Stimulated activated CD8-positive, alpha-beta memory T cell treated with anti-CD3 and anti-CD28 coated beads, Interleukin-15, amount 100 ng/mL, for 4 hours (primary cell): ENCODE data around the gene ZBTB42.

Experiments used
- DNase-seq, 2 donors: peaks; one replicate each; pipeline ENCODE4 v3.0.0-alpha.2; 2020; ENCODE audit warnings: low read depth in 2 of 2

The ZBTB42 gene

DNA sequence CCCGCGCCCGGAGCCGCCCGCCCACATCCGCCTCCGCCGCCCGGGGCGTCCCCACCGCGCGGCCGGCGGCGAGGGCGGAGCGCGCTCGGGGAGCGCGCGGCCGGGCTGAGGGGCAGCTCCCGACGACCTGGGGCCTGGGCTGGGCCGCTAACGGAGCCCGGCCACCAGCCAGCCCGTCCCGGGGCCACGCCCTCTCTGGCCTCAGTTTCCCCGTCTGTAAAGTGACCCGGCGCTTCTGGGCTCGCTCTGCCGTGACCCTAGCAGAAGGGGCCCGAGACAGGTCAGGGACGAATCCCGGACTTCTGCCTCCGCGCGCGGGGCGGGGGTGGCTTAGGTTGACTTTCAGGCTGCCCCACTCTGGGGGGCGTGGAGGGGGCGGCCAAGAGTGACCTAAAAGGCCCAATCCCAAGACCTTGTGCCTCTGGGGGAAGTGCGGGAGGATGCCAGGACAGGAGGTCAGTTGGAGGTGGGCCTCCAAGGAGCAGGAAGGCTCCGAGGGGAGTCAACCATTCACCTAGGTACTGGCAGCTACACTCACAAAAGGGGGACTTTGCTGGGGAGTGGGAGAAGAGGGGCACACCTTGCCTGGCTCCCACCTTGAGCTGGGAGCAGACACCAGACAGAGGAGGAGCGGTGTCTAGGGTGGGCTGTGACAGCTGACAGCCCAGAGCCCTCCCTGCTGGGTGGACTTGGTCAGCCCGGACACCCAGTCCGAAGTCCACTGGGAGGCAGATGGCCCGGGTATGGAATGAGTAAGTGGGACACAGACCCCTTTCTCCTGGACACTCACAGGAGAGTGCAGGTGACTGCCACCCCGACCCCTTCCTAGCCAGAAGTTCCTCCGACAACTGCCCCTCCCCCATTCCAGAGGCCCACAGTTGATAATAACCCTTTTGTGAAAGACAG, 4.9 kb upstream of the ZBTB42 start:
- DNase-seq = peak in 1 of 2 donors; percentile 35

- DNase-seq = no peak
Measured at GRCh38 chr14:104796687-104797081, 4.2 kb upstream of the ZBTB42 start.

- DNase-seq = no peak
Measured at GRCh38 chr14:104797115-104798044, 3.5 kb upstream of the ZBTB42 start.

- no peak for DNase-seq
Measured at GRCh38 chr14:104798300-104799243, 2.3 kb upstream of the ZBTB42 start.

DNA sequence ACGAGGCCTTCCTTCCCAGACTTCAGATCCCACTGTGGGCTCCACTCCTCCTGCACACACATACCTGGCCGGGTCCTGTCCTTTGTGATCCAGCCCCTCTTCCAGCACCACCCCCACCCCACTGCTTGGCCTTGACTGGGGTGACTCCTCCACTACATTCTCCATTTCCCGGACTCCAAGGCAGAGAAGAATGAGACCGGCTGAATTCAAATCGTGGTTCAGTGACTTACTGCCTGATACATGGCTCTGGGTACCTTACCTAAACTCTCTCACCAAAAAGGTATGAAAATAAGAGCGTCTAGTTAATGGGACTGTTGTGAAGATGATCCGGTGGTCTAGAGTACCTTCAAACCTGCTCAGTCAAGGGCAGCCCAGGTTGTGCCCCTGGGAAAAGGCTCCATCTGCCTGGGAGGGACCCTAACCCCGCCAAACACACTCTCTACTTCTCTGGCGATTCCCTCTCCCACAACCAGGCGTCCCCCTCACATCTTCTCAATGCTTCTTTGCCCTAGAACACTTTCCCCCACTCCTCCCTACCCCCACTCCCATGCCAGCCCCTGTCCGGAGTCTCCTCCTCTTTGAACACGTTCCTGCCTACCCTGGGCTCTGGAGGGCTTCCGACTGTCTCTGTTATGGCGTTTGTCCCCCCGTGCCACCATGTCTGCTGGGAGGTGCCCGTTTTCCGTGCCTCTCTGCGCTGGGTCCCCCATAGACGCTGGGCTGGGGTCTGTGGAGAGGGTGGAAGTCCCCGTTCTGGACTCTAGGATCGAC, 1.5 kb upstream of the ZBTB42 start:
- DNase-seq = no peak

DNA sequence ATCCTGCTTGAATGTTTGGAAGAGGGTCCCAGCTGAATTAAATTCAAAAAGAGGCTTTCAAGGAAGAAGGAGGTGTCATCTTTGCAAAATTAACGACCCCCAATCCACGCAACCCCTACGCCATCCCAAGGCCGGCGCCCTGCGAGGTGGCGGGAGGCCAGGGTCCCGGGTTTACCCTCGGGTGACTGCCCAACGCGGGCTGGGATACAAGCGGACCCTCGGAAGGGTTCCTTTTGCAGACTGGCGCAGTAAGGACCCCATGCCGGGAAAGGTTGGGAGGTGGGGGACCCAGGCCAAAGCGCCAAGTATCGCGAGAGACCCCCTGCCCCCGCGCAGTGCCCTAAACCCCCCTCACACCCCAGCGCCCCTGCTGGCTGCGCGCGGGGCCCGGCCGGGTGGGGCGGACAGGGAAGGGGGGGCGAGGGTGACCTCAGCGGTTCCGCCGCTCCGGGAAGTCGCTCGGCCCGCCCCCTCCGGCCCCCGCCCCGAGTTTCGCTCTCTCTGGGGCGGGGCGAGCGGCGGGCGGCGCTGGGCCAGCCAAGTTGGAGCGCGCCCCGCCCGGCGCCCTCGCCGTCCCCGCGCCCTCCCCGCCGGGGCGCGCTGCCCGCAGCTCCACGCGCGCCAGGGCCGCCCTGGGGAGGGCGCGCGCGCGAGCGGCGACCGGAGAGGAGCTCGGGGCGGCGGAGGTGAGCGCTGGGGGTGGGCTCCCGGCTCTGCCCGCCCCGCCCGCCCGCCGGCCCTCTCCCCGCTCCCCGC, 708 bp upstream of the ZBTB42 start:
- DNase-seq = peak; percentile 64 to 74

- DNase-seq = no peak
Measured at GRCh38 chr14:104801520-104802393, 856 bp downstream of the ZBTB42 start.

DNA sequence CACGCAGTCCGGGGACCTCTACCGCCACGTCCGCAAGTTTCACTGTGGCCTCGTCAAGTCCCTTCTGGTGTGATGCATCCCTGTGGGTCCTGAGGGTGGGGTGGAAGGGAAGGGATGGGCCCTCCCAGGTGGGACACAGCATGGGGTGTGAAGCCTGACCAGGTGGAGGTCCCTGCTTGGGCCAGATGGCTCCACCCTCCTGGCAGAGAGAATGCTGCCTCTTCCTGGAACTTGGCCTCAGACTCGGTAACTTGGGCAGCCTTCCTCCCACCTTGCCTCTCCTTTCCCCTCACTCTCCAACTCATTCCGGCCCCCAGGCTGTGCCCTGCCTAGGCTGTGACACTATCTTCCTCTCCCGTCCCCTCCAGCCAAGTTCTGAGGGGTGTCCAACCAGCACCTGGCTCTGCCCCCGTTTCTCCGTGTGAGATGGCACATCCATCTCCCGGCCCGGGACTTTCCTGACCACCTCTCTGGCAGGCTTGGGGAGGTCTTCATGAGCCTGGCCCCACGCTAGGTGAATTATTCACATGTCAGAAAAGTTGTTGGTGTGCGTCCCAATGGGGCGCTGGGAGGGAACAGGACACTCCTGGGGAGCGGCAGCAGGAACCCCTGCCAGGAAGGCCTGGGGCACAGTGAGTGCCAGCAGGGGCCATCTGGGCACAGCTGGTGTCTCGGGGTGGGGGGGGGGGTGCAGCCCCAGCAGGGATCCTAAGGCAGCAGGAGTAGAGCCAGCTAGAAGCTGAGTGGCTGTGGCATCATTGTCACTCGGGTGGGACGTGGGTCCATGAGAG, 1.7 kb downstream of the ZBTB42 start:
- DNase-seq = no peak

DNA sequence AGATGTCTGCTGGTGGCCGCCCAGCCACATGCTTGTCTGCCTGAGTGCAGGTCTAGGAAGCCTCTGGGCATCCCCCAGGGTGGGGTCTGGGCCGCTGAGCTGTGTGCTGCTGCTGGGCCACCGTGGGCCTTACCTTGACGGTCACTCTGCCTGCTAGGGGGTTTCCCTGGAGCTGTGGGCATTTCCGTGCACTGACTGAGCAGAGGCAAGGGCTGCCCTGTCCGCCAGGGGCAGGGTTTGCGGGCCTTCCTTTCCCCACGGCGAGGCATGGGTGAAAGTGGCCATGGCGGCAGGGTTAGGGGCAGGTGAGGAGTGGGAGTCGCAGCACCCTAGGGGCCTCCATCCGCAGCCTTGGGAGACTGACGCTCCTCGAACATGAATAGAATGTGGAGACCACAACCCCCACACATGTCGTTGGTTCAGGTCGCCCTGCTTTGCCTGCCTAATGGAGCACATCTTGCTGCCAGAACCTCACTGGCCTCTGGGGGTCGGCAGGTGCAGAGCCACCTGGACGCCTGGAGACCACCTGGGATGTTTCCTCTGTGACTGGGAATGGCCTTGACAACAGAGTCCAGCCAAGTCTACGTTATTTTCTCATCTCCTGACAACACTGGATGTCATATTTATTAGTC, 2.5 kb downstream of the ZBTB42 start:
- DNase-seq = no peak

DNA sequence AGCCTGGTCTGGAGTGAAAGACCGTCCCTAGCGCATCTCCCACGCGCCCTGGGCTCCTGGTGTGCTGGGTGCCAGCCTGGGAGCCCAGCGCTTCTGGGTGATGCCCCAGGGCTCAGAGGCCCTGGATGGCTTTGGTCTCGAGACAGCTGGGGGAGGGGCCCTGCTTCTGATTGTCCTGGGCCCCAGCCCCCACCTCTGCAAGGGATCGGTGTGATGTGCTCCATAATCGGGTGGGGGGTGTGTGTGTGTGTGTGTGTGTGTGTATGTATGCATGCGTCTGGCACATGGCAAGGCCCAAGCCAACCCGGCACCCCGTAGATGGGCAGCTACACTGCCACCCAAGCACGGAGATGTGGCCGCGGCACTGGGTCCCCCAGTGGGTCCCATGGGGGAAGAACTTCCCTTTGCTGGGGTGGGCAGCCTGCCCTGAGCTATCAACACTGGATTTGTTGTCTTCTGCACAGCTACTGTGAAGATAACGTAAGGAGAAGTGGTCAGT, 3.1 kb downstream of the ZBTB42 start:
- no peak for DNase-seq

GRCh38 chr14:104804481-104805325, 3.8 kb downstream of the ZBTB42 start:
- no peak for DNase-seq

DNA sequence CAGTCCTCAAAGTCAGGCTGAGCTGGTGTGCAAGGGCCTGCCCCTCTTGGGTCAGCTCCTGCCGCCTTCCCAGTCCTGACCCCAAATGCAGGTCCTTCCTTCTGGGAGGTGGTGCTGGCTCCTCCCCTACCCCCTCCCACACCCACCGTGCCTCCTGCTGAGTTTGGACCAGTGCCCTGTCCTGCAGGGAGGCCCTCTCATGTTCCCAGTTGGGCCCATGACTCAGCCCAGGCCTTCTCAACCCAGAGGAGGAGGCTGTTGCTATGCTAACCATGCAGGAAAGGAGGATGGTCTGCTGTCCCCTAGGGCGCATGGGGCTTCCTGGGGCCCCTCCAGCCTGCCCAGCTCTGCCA, 4.4 kb downstream of the ZBTB42 start:
- no peak for DNase-seq

DNA sequence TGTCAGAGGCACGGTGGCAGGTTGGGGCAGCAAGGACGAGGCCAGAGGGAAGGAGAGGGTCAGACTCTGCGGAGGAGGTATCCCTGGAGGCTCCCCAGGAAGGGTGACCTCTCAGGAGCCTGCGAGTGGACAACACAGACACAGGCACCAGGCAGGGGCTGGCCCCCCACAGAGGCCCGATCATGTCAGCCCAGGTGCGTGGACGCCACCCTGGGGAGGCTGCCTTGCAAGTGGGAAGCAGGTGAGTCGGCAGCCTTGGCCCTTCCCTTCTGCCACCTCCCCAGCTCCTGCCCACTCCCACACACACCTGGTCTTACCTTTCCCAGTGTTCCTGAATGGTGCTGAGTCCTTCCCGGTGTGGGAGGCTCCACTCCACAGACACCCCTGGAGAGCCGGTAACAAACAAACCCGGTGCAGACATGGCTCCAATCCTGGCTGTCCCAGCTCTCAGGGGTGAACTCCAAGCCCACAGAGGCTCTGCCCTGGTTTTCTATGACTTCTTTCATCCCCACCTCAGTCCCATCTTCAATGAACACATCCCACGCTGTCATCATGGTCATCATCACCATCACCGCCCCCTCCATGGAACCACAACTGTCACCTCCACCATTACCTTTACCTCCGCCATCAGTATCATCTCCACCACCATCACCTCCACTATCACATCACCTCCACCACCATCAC, 5.2 kb downstream of the ZBTB42 start:
- no peak for DNase-seq

GRCh38 chr14:104806625-104807465, 5.9 kb downstream of the ZBTB42 start:
- DNase-seq = no peak

- DNase-seq = no peak
Measured at GRCh38 chr14:104808456-104808855, 7.6 kb downstream of the ZBTB42 start.
